Mesenteric fat pad (tissue), 1 donor: ENCODE results near the gene TTC38. TPM values are rescaled to one million over a fixed set of nuclear protein-coding genes. Genes with fewer than 3 reads are reported as not detected.

ENCODE experiments used
- DNase-seq: peaks from one replicate; pipeline ENCODE4 v3.0.0-alpha.2; 2020; ENCODE audit warnings: low spot score
- total RNA-seq: library from RNA; stranded (reverse); fragmentation: NEBNext Ultra II Directional; extraction: Animal tissue kit (Norgen Biotek cat#: 25700); gene quantifications from one replicate; pipeline ENCODE4 v1.2.1, GENCODE V29; 2021
- donor health status: DM: yes; HTN: yes; CAD: no.

The TTC38 gene
- total RNA-seq, 1 donor from 2014 or later, result 39.4 TPM

- no peak for DNase-seq
These were observed 60.1 kb downstream of the TTC38 start for GRCh38 chr22:46327691-46328465.

GRCh38 chr22:46328797-46329196 lies 61.0 kb downstream of the TTC38 start:
- no peak for DNase-seq

- no peak for DNase-seq
These were observed 61.8 kb downstream of the TTC38 start for GRCh38 chr22:46329616-46330015.

- no peak for DNase-seq
These were observed 62.6 kb downstream of the TTC38 start for GRCh38 chr22:46330426-46330825.

GRCh38 chr22:46331496-46331895 lies 63.7 kb downstream of the TTC38 start:
- no peak for DNase-seq

GRCh38 chr22:46335201-46336118 lies 67.7 kb downstream of the TTC38 start, which contains the start of gene TRMU:
TSS of gene TRMU (plus strand) at chr22:46335714. CDS start at chr22:46335765, 51 bp downstream.
- DNase-seq, result peak; percentile 97

- DNase-seq, result no peak
These were observed 68.6 kb downstream of the TTC38 start for GRCh38 chr22:46336119-46337078.

- no peak for DNase-seq
These were observed 70.1 kb downstream of the TTC38 start for GRCh38 chr22:46337870-46338269.

- no peak for DNase-seq
These were observed 70.8 kb downstream of the TTC38 start for GRCh38 chr22:46338636-46339035.

GRCh38 chr22:46339956-46340355 lies 72.1 kb downstream of the TTC38 start:
- no peak for DNase-seq

- no peak for DNase-seq
These were observed 72.9 kb downstream of the TTC38 start for GRCh38 chr22:46340676-46341075.

Other genes with a start within 250 kb of the TTC38 start
- gene PPARA, start 117.5 kb upstream of the TTC38 start, total RNA-seq, result 37.6 TPM
- gene CDPF1, start 17.7 kb upstream of the TTC38 start, total RNA-seq, result 7.6 TPM
- not detected for gene PKDREJ, start 4.7 kb upstream of the TTC38 start, total RNA-seq
- 0.39 TPM for gene GTSE1, start 28.9 kb downstream of the TTC38 start, total RNA-seq
- gene TRMU, start 67.7 kb downstream of the TTC38 start, total RNA-seq, result 30.7 TPM